Muscle layer of colon (tissue), 2 donors: ENCODE data around the gene RNF138.
A peak's percentile ranks its signal among the peaks of the same experiment; 100 is the strongest.
"Not testable (repeated sequence)": the region's sequence is repeated elsewhere in the genome, so short reads cannot be mapped to it uniquely, and the experiment has no call there.

ENCODE experiments used
- H3K27ac ChIP-seq: one replicate; pipeline ENCODE4 v1.7.0; 2013; ENCODE audit warnings: low read depth, mild to moderate bottlenecking, low read length, moderate library complexity
- H3K27me3 ChIP-seq, 2 donors: one replicate each; pipeline ENCODE4 v1.7.0; 2013; ENCODE audit warnings: low read length in 2 of 2, mild to moderate bottlenecking in 2 of 2; ENCODE audit not compliant: insufficient read depth in 2 of 2, control insufficient read depth in 1 of 2
- H3K36me3 ChIP-seq: one replicate; pipeline ENCODE4 v1.7.0; 2013; ENCODE audit warnings: mild to moderate bottlenecking, low read length; ENCODE audit not compliant: insufficient read depth
- H3K4me1 ChIP-seq: one replicate; pipeline ENCODE4 v1.7.0; 2013; ENCODE audit warnings: mild to moderate bottlenecking, low read length; ENCODE audit not compliant: insufficient read depth
- H3K4me3 ChIP-seq, 2 donors: one replicate each; pipeline ENCODE4 v1.7.0; 2013; ENCODE audit warnings: low read length in 2 of 2, low read depth in 1 of 2, mild to moderate bottlenecking in 1 of 2, moderate library complexity in 1 of 2
- H3K9ac ChIP-seq: one replicate; pipeline ENCODE4 v1.7.0; 2013; ENCODE audit warnings: low read length
- H3K9me3 ChIP-seq: one replicate; pipeline ENCODE4 v1.7.0; 2013; ENCODE audit warnings: mild to moderate bottlenecking, low read length
- donor health status: abdominal sarcoma.
- donor health status: Adenocarcinoma of cecum.

The RNF138 gene

GRCh38 chr18:32078845-32079244, 12.8 kb upstream of the RNF138 start:
- Histone ChIP-seq H3K36me3 (no peaks in the 10 kb centered on the region), H3K27me3 (no peaks in the 10 kb centered on the region), H3K9ac (no peak overlapping the region), H3K4me3 (no peak overlapping the region), H3K27ac (no peak overlapping the region), H3K4me1 (no peaks in the 10 kb centered on the region), H3K9me3 (no peaks in the 10 kb centered on the region)

DNA sequence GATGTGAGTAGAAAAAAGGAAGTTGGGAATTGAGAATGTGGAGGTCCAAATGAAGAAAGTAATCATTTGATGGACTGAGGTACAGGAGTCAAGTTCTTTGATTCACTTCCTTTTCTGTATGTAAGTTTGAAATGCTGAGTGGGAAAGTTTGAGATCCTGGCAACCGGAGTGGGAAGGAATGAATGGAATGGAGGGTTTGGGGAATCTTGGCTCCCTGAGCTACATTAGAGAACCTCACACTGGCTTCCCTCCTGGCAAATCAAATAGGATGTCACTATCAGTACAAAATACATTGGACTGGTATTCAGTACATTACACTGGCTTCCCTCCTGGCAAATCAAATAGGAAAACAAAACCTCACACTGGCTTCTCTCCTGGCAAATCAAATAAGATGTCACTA, 9.8 kb upstream of the RNF138 start:
- no peak overlapping the region for H3K4me3 ChIP-seq
- H3K27me3 ChIP-seq: no peaks in the 10 kb centered on the region
- no peak overlapping the region for H3K27ac ChIP-seq
- no peaks in the 10 kb centered on the region for H3K9me3 ChIP-seq
- no peaks in the 10 kb centered on the region for H3K36me3 ChIP-seq
- H3K9ac ChIP-seq: no peak overlapping the region
- H3K4me1 ChIP-seq: no peaks in the 10 kb centered on the region

GRCh38 chr18:32083781-32084180, 7.9 kb upstream of the RNF138 start:
- Histone ChIP-seq H3K36me3 (no peaks in the 10 kb centered on the region), H3K9me3 (no peaks in the 10 kb centered on the region), H3K27me3 (no peaks in the 10 kb centered on the region), H3K27ac (no peak overlapping the region), H3K4me1 (no peaks in the 10 kb centered on the region), H3K9ac (no peak overlapping the region), H3K4me3 (no peak overlapping the region)

- H3K4me1 ChIP-seq: no peaks in the 10 kb centered on the region
- no peaks in the 10 kb centered on the region for H3K36me3 ChIP-seq
- H3K4me3 ChIP-seq: no peak overlapping the region
- no peak overlapping the region for H3K9ac ChIP-seq
- no peaks in the 10 kb centered on the region for H3K9me3 ChIP-seq
- H3K27me3 ChIP-seq: no peaks in the 10 kb centered on the region
- H3K27ac ChIP-seq: no peak overlapping the region
Observed at GRCh38 chr18:32086881-32087280, 4.8 kb upstream of the RNF138 start.

DNA sequence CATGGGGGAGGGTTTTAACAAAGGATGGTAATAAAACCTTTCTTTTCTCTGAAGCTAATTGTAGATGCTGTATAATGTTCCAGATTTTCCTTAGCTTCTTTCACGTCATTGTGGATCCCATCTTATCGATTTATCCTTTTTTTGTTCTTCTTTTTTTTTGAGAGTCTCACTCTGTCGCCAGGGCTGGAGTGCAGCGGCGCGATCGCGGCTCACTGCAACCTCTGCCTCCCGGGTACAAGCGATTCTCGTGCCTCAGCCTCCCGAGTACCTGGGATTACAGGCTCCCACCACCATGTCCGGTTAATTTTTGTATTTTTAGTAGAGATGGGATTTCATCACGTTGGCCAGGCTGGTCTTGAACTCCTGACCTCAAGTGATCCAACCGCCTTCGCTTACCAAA, 843 bp upstream of the RNF138 start:
- not testable (repeated sequence) for H3K36me3 ChIP-seq, H3K9me3 ChIP-seq, H3K4me3 ChIP-seq, H3K9ac ChIP-seq, H3K27ac ChIP-seq, H3K27me3 ChIP-seq
- peaks cover 12% of the 10 kb centered on the region for H3K4me1 ChIP-seq

DNA sequence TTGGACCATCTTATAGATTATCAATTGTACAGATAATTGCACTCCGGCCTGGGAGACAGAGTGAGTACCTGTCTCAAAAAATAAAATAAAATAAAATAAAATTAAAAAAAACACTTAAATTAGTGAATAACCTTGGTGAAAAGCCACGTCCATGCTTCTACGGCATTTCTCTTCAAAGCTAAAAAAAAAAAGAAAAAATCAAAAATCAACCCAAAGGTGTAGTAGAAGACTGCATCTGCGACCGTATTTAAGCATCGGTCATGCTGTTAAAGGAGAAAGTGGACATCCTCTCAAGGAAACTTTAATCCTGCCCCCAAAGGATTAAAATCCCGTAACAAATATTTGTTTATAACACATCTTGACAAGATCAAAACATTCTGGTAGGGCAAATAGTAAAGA, 350 bp upstream of the RNF138 start:
- Histone ChIP-seq H3K9me3 (no peaks in the 10 kb centered on the region), H3K4me1 (peaks cover 16% of the 10 kb centered on the region), H3K9ac (peak overlapping the region; percentile 73), H3K36me3 (peaks cover 6% of the 10 kb centered on the region), H3K27me3 (no peaks in the 10 kb centered on the region), H3K27ac (peak overlapping the region; percentile 95), H3K4me3 (peak overlapping the region; percentile 59 to 91)

DNA sequence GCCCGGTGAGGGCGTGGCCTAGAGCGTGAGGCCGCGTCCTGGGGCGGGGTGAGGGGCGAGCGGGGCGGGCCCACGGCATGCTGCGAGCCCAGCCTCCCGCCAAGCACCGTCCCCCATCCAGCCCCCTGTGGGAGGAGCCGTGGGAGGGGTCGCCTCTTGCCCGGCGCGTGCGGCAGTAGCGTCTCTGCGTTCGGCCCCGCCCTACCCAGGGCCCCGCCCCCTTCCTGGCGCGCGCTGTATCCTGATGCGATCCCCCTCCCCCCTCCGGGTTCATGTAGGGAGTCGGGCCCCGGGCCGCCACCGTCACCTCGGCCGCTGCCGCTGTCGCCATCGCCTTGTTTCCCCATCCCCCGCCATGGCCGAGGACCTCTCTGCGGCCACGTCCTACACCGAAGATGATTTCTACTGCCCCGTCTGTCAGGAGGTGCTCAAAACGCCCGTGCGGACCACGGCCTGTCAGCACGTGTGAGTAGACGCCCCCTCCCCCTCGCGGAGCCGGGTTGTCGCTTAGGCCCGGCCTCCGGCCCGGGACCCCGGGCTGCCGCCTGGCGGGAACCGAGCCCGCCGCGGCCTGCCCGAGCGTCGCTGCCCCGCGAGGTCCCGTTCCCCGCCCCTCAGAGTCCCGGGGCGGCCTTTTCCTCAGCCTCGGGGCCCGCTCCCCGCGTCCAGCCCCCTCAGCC, 888 bp downstream of the RNF138 start:
- peaks cover 19% of the 10 kb centered on the region for H3K4me1 ChIP-seq
- H3K36me3 ChIP-seq: peaks cover 6% of the 10 kb centered on the region
- peak overlapping the region; percentile 73 to 91 for H3K4me3 ChIP-seq
- peak overlapping the region; percentile 82 for H3K9ac ChIP-seq
- H3K9me3 ChIP-seq: no peaks in the 10 kb centered on the region
- H3K27ac ChIP-seq: peak overlapping the region; percentile 95
- H3K27me3 ChIP-seq: no peaks in the 10 kb centered on the region

- peaks cover 19% of the 10 kb centered on the region for H3K4me1 ChIP-seq
Observed at GRCh38 chr18:32093102-32093511, 1.4 kb downstream of the RNF138 start.

DNA sequence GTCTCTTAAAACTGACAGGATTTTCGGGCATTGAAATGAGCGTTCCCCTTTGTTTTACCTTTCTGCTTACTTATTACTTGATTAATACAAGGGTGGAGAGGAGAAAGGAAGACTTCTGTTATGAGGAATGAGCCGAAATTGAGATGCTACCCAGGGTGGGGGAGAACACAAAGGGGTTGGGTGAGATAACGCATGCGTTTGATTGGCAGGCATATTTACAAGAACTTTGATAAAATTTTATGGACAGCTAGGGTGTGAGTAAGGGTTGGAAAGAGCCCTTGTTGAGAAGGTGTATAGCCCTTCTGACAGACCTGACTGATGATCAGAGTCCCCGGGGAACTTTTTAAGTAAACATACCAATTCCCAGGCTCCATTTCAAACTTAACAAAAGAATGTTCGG, 1.8 kb downstream of the RNF138 start:
- H3K4me1 ChIP-seq: peaks cover 19% of the 10 kb centered on the region
- peak overlapping the region; percentile 73 to 91 for H3K4me3 ChIP-seq
- H3K27ac ChIP-seq: peak overlapping the region; percentile 95
- H3K27me3 ChIP-seq: no peaks in the 10 kb centered on the region
- H3K9me3 ChIP-seq: no peaks in the 10 kb centered on the region
- peak overlapping the region; percentile 82 for H3K9ac ChIP-seq
- peaks cover 6% of the 10 kb centered on the region for H3K36me3 ChIP-seq

More at GRCh38 chr18:32093102-32093511, 1.4 kb downstream of the RNF138 start:
- Histone ChIP-seq H3K27me3 (no peaks in the 10 kb centered on the region), H3K9ac (peak overlapping the region; percentile 82), H3K36me3 (peaks cover 6% of the 10 kb centered on the region), H3K27ac (peak overlapping the region; percentile 95), H3K4me3 (peak overlapping the region; percentile 73 to 91), H3K9me3 (no peaks in the 10 kb centered on the region)

- H3K4me3 ChIP-seq: no peak overlapping the region
- H3K27me3 ChIP-seq: no peaks in the 10 kb centered on the region
- peaks cover 19% of the 10 kb centered on the region for H3K4me1 ChIP-seq
- H3K27ac ChIP-seq: no peak overlapping the region
- H3K9me3 ChIP-seq: no peaks in the 10 kb centered on the region
- peaks cover 6% of the 10 kb centered on the region for H3K36me3 ChIP-seq
- no peak overlapping the region for H3K9ac ChIP-seq
Observed at GRCh38 chr18:32095192-32095899, 3.7 kb downstream of the RNF138 start.

DNA sequence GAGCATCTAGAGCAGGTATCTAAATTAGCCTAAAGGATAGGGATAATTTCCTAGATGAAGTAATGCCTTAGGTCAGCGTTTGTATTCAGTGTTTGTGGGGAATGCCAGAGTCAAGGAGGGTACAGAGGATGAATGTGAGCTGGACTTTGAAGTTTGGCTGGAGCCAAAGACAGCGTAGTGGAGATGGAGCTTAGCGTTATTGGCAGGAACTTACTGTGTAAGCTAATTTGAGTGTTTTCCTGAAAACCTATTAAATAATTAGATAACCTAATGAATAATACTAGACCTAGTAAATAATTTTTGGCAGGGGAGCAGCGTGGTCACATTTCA, 4.2 kb downstream of the RNF138 start:
- no peak overlapping the region for H3K9ac ChIP-seq
- H3K27me3 ChIP-seq: no peaks in the 10 kb centered on the region
- H3K4me3 ChIP-seq: no peak overlapping the region
- peaks cover 6% of the 10 kb centered on the region for H3K36me3 ChIP-seq
- H3K27ac ChIP-seq: no peak overlapping the region
- no peaks in the 10 kb centered on the region for H3K9me3 ChIP-seq
- peaks cover 19% of the 10 kb centered on the region for H3K4me1 ChIP-seq

GRCh38 chr18:32096946-32097345, 5.3 kb downstream of the RNF138 start:
- peaks cover 6% of the 10 kb centered on the region for H3K36me3 ChIP-seq
- no peak overlapping the region for H3K4me3 ChIP-seq
- no peak overlapping the region for H3K9ac ChIP-seq
- H3K27ac ChIP-seq: no peak overlapping the region
- H3K4me1 ChIP-seq: peaks cover 19% of the 10 kb centered on the region
- no peaks in the 10 kb centered on the region for H3K9me3 ChIP-seq
- no peaks in the 10 kb centered on the region for H3K27me3 ChIP-seq
